Measurements from ENCODE around the gene SYNE1.

The SYNE1 gene

DNA sequence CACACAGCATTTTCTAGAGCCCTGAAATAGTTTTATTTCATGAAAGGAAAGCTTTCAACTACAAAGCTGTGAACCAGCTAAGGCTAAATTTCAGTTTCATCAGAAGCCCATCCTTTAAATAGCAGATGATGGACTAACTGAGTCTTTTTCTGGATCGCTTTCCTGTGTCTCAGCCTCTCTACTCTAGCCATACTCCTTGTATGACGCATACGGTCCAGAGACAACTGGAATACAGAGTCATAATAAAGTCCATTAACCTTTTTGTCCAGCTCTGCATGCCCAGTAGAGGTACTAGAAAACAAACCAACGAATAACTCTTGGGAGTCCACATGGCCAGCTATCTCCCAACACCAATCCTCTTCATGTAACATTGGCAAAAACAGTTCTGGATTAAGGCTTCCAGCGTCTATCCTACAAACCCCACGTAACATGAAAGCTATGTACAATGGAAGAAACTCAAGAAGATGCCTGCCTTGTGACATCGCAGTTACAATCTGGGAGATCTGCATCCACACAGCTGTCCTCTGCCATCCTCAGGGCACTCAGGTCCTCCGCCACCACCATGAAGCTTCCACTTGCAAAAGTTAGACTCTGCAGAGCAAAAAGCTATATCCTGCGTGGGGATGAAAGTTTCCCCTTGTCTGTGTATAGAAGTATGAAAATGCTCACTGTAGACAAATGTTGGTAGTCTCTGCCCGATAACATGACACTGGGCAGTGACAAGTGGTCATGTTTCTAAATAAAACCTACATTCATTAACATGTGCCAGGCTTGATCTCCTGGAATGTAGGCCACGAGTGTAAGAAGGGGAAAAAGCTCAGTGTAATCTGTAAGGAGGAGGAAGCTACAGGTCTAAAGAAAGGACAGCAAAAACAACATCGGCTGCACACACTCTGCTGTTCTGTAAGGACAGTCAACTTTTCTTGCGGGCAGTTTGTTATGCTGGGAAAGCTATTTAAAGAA, 469.2 kb downstream of the SYNE1 start:
- Histone ChIP-seq H3K4me3 (ENCODE audit: low read depth in 1 of 2, low read length in 1 of 2) (no peak overlapping the region), H3K27me3 (no peaks in the 10 kb centered on the region), H3K4me1 (ENCODE audit: control insufficient read depth in 1 of 2, insufficient read depth in 1 of 2, low read depth in 1 of 2, low read length in 1 of 2) (no peaks in the 10 kb centered on the region), H3K27ac (no peak overlapping the region), H3K36me3 (peaks cover 62% of the 10 kb centered on the region), H3K9me3 (no peaks in the 10 kb centered on the region)
- TF ChIP-seq, protein P1, sequence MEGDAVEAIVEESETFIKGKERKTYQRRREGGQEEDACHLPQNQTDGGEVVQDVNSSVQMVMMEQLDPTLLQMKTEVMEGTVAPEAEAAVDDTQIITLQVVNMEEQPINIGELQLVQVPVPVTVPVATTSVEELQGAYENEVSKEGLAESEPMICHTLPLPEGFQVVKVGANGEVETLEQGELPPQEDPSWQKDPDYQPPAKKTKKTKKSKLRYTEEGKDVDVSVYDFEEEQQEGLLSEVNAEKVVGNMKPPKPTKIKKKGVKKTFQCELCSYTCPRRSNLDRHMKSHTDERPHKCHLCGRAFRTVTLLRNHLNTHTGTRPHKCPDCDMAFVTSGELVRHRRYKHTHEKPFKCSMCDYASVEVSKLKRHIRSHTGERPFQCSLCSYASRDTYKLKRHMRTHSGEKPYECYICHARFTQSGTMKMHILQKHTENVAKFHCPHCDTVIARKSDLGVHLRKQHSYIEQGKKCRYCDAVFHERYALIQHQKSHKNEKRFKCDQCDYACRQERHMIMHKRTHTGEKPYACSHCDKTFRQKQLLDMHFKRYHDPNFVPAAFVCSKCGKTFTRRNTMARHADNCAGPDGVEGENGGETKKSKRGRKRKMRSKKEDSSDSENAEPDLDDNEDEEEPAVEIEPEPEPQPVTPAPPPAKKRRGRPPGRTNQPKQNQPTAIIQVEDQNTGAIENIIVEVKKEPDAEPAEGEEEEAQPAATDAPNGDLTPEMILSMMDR (IDR thresholded peaks at IDR 0.05): no peak

DNA sequence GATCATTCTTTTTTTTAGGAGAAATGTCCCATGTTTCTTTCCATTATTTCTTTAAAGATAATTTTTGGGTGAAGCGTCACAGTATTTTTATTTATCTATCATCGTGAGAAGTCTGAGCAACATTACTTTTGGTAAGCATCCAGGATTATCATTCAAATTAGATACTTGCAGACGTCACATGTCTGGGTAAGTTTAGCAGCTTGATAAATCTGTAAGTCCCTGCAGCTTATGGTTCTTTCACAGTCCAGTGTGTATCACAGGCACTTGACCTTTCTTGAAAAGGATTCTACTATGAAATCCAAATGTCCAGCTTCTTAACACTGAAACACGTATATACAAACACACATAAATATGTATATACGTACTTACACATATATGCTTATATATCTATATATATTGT, 470.3 kb downstream of the SYNE1 start:
- H3K4me3 ChIP-seq (ENCODE audit: low read depth in 1 of 2, low read length in 1 of 2): no peak overlapping the region
- H3K27ac ChIP-seq: no peak overlapping the region
- no peaks in the 10 kb centered on the region for H3K27me3 ChIP-seq
- H3K36me3 ChIP-seq: peaks cover 69% of the 10 kb centered on the region
- TF ChIP-seq, protein P1 (IDR thresholded peaks at IDR 0.05): no peak
- H3K9me3 ChIP-seq: no peaks in the 10 kb centered on the region
- H3K4me1 ChIP-seq (ENCODE audit: control insufficient read depth in 1 of 2, insufficient read depth in 1 of 2, low read depth in 1 of 2, low read length in 1 of 2): no peaks in the 10 kb centered on the region

DNA sequence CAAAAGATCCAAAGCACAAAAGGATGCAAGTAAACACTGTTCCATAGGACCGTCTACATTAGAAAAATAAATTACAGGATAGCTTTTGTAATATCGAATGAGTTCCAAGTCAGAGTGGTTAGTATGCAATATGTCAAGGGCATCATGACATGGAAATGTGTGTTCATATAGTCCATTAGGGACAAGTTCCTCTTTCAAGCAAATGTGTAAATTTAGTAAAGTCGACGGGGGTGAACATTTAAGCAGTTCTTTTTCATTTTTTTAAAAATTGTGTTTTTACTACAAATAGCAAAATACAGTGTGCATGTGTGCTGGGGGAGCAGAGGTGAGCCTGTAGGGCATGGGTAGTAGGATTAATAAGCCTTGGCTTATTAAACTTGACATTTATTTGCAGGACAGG, 470.7 kb downstream of the SYNE1 start:
- TF ChIP-seq, protein P1 (IDR thresholded peaks at IDR 0.05): no peak
- Histone ChIP-seq H3K27ac (no peak overlapping the region), H3K4me3 (ENCODE audit: low read depth in 1 of 2, low read length in 1 of 2) (no peak overlapping the region), H3K27me3 (no peaks in the 10 kb centered on the region), H3K4me1 (ENCODE audit: control insufficient read depth in 1 of 2, insufficient read depth in 1 of 2, low read depth in 1 of 2, low read length in 1 of 2) (no peaks in the 10 kb centered on the region), H3K9me3 (no peaks in the 10 kb centered on the region), H3K36me3 (peaks cover 72% of the 10 kb centered on the region)

DNA sequence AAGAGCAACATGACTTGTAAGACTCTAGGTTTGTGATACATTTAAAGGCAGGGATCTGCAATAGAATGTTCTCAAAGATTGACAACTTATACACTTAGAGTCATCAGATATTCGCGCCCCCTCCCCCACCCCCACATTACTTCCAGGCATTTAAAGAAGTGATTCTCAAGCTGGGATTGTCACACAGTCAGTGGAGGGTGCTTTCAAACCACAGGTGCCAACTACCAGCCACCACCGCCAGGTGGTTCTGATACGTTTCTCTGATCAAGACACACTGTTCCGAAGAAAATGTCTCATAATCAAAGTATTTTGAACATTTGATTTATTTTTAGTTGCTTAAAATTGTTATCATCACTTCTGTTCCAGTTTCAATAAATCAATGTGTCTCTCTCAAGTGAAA, 472.2 kb downstream of the SYNE1 start:
- Histone ChIP-seq H3K36me3 (peaks cover 59% of the 10 kb centered on the region), H3K27ac (no peak overlapping the region), H3K27me3 (no peaks in the 10 kb centered on the region), H3K4me3 (ENCODE audit: low read depth in 1 of 2, low read length in 1 of 2) (no peak overlapping the region), H3K9me3 (no peaks in the 10 kb centered on the region), H3K4me1 (ENCODE audit: control insufficient read depth in 1 of 2, insufficient read depth in 1 of 2, low read depth in 1 of 2, low read length in 1 of 2) (no peaks in the 10 kb centered on the region)
- TF ChIP-seq, protein P1 (IDR thresholded peaks at IDR 0.05): no peak

DNA sequence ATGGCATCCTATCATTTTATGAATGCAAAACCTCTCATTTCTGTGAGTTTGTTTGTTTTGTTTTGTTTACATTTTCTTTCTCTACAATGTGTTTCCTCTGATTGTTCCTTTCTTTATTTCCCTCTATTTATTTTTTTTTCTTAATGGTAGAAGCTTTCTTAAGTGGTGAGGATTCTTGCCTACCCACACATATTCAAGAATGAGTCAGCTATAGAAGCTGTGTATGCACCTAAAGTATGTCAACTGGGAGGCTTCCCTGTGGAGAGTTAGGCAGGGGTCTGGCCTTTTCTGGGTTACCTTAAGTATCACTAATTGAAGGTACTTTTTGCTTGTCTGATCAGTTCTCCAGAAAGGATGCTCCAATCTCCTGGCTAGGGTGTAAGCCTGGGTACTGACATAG, 475.7 kb downstream of the SYNE1 start:
- H3K9me3 ChIP-seq: no peaks in the 10 kb centered on the region
- H3K36me3 ChIP-seq: peaks cover 61% of the 10 kb centered on the region
- no peaks in the 10 kb centered on the region for H3K4me1 ChIP-seq (ENCODE audit: control insufficient read depth in 1 of 2, insufficient read depth in 1 of 2, low read depth in 1 of 2, low read length in 1 of 2)
- H3K4me3 ChIP-seq (ENCODE audit: low read depth in 1 of 2, low read length in 1 of 2): no peak overlapping the region
- TF ChIP-seq, protein P1 (IDR thresholded peaks at IDR 0.05): no peak
- no peaks in the 10 kb centered on the region for H3K27me3 ChIP-seq
- no peak overlapping the region for H3K27ac ChIP-seq

Data from neutrophil (primary cell).